ENCODE data around the gene BZW2. TPM values are rescaled to one million over a fixed set of nuclear protein-coding genes. Genes with fewer than 3 reads are reported as not detected.
A peak's percentile ranks its signal among the peaks of the same experiment; 100 is the strongest.
"Not testable (repeated sequence)": the region's sequence is repeated elsewhere in the genome, so short reads cannot be mapped to it uniquely, and the experiment has no call there.

BZW2 gene
- polyA plus RNA-seq, 4 donors = 52.5 to 86.0 (median 73.3) TPM

DNA sequence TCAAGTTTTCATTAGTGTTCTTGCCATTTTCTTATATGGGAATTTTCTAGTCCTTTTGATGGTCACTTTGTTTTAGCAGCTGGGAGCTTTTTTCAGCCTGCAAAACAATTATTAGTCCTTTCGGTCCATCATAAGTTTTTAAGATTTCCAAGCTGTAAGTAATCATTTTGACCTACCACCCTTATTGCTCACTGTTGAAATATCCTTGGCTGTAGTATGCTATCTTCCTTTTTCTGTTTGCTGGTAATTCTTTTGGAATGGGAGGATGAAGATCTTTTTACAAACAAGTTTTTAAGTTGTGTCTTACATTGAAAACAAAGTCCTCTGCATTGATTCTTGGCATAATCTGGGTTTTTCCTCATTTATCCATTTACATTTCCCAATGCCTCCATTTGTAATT is 24.0 kb downstream of the BZW2 start:
- DNase-seq (ENCODE audit: low read depth in 4 of 4, low spot score in 3 of 4) = no peak

DNA sequence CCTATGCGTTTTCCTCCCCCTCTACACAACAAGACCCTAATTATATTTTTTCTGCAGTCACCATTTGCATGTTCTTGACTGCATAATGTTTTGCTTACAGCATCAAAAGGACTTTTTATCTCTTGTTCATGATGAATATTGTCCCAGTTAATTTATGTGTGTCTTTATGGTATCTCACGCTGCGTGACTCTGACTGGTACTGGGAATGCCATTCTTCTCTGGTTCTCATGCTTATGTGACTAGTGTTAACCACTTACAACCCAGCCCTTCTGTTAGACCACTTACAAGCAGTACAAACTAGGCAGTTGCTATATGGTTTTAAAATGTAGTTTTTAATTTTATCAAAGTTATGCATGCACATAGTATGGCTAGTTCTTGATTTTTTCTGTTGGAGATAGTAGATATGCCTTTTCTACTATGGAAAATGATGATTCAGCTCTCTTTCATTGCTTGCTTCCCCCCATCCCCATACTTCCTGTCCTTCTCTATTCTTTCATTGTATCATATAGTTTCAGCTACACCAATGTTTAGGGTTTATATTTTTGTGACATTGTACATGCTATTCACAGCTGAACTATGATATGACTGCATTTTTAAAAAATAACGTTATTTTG is 24.9 kb downstream of the BZW2 start:
- no peak for DNase-seq (ENCODE audit: low read depth in 4 of 4, low spot score in 3 of 4)

DNA sequence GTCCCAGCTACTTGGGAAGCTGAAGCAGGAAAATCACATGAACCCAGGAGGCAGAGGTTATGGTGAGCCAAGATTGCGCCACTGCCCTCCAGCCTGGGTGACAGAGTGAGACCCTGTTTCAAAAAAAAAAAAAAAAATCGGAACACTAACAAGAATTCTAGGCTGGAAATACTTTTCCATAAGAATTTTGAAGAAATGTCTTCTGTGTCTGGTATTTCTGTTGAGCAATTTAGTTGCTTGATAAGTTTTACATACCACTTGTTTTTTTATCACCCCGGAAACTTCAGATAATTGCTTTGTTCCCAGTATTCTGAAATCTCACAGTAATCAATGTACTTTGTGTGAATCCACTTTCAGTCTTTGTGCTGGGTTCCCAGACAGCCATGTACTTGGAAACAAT is 25.8 kb downstream of the BZW2 start:
- no peak for DNase-seq (ENCODE audit: low read depth in 4 of 4, low spot score in 3 of 4)

DNA sequence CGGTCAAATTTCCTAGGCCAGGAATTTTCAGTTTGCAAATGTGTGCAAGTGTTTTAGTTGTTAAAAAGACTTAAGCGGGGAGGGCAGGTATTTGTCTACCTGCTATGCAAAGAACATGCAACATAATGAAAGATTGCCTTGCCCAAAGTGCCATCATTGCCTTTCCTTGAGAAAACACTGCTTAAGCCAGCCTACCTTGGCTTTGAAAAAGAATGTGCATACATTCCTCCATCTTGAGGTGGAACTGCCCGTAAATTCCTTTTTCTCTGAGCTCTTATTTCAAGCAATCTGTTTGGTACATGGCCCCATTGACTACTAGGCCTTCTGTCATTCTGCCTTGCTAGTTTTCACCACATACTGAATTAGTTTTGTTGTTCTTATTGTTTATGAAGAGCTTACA is 29.3 kb downstream of the BZW2 start:
- no peak for DNase-seq (ENCODE audit: low read depth in 4 of 4, low spot score in 3 of 4)

DNA sequence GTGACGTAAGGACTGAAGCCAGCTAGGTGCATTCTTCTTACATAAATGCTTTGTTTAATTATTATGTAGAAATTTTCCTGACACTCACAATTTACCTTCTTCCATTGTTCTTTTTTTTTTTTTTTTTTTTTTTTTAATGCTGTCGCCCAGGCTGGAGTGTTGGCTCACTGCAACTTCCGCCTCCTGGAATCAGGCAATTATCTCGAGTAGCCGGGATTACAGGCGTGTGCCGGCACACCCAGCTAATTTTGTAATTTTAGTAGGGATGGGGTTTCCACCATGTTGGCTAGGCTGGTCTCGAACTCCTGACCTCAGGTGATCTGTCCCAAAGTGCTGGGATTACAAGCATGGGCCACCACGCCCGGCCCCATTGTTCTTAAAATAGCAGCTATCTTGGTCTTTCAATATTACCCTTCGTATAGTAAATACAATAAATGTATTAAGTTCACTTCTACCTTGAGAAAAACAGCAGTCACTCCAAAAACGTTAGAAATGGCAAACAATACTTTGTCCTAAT is 32.1 kb downstream of the BZW2 start:
- no peak for DNase-seq (ENCODE audit: low read depth in 4 of 4, low spot score in 3 of 4)

DNA sequence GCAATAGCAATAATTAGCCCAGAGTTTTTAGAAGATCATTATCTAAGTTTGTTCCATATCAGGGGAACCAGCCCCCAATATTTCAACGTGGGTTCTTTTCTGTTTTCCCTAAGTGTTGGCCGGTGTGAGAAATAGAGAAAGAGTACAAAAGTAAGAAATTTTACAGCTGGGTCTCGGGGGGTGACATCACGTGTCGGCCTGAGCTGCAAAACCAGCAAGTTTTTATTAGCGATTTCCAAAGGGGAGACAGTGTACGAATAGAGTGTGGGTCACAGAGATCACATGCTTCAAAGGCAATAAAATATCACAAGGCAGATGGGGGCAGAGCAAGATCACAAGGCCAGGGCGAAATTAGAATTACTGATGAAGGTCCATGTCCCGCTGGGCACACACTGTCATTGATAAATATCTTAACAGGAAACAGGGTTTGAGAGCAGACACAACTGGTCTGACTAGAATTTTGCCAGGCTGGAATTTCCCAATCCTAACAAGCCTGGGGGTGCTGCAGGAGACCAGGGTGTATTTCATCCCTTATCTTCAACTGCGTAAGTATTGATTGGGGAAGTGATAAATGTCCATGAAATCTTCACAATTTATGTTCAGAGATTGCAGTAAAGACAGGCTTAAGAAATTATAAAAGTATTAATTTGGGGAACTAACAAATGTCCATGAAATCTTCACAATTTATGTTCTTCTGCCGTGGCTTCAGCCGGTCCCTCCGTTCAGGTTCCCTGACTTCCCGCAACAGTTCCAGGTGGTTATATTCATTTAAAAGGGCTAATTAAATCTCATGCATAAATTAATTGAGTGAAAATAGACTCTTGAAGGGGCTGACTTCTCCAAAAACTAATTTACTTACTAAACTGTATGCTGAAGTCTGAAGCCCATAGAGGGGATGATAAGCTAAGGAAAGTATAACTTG is 32.9 kb downstream of the BZW2 start:
- DNase-seq (ENCODE audit: low read depth in 4 of 4, low spot score in 3 of 4) = not testable (repeated sequence)

DNA sequence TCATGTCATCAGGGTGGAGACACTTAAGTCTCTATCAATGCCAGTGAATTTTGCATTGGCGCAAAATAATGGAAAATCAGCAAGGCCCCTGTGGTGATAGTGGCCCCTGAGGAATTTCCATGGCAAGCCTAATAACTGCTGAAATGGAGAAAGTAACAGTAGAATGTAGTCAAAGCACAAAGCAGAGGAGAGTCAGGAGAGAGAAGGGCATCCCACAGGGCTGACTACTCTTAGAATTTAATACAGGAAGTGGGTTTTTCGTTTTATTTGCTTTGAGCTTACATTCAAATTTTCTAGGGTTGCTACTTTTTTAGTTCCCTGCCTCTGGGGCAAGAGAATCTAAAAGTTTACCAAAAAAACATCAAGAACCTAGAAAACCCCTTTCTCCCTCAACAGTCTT is 39.0 kb downstream of the BZW2 start:
- no peak for DNase-seq (ENCODE audit: low read depth in 4 of 4, low spot score in 3 of 4)

DNA sequence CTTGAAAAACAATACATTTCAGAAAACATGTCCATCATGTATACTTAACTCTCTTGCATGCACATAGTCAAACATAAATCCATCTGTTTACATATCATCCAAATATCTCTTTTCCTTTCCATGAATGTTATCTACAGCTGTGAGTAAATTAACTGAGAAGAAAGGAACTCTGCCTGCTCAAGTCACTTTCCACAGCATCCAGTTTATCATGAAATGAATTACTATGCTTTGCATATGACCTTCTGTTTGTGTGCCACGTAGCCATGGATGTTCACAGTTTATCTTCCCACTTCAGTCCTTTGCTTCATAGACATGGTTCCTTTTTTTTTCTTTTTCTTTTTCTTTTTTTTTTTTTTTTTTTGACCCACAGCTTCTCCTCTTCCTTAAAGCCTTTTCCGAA is 39.6 kb downstream of the BZW2 start:
- DNase-seq (ENCODE audit: low read depth in 4 of 4, low spot score in 3 of 4) = no peak

DNA sequence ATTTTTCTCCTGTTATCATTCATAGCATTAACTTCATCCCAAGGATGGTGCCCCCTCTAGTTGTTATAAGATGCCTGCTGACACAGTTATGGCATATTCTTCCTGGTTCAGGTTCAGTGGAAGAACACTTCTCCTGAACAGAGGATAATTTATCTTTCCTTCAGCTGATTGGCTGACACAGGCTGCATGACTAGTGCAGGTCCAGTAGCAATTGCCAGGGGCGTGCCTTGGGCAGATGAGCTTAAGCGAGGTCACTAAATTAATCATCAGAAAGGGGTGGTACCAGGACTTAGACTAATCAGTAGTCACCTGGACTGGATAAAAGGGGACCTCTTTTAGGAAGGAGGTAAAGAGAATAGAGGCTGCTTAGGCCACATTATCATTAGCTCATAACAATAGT is 42.3 kb downstream of the BZW2 start:
- DNase-seq (ENCODE audit: low read depth in 4 of 4, low spot score in 3 of 4) = no peak

DNA sequence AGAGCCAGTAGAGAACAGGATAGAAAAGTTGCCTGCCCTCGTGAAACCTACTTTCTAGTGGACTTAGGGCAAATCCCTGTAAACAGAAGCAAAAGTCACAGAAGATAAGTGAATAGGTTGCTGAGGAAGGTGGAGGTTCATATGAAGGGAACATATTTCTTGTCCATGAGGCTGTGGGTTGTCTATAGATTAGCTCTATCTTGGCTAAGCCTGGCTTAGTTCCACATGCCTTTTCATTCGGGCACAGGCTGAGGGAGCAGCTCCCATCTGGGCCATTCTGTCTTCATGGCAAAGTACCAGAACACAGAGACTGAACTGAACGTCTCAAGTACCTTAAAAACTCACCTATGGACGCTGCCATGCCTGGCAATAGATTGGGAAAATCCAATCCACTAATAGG is 45.3 kb downstream of the BZW2 start:
- DNase-seq (ENCODE audit: low read depth in 4 of 4, low spot score in 3 of 4) = no peak

DNA sequence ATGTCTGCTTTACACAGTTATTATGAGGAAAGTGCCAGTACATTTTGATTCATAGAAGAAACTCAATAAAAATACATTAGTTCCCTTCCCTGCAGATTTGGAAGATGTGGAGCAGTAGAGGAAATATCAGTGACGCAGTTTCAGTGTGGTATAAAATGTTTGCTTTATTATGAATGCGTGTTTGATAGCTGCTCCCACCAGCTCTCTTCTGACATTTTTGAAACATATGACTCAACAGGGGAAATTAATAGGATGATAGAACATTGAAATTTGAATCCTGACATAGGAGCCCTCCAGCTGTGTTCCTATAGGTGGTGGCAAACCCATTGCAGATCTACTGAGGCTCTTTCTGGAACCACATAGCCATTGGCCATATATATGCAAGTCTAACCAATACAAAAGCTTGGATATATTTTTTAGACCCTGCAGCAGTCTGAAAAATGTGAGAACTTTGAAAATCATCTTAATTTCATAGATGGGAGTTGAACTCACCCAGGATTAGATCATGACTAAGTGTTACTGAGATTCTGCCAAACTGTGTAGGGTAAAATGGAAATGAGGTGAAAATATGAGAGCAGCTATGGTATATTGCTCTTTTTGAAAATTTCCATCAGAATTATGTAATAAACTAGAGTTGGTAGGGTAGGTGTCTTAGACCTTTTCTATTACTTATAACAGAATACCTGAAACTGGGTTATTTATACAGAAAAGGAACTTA is 47.8 kb downstream of the BZW2 start:
- no peak for DNase-seq (ENCODE audit: low read depth in 4 of 4, low spot score in 3 of 4)

DNA sequence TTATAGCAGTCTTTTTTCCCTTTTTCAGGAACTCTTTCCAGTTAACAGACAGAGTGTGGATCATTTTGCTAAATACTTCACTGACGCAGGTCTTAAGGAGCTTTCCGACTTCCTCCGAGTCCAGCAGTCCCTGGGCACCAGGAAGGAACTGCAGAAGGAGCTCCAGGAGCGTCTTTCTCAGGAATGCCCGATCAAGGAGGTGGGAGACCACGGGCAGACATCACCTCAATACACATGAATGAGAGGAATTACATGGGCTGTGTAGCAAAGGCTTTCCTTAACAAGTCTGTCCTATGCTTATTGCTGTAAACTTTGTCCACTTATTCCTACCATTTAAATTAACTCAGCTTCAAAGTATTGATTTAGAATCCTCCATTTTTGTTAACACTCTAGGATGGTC is 48.8 kb downstream of the BZW2 start:
- DNase-seq (ENCODE audit: low read depth in 4 of 4, low spot score in 3 of 4) = no peak

DNA sequence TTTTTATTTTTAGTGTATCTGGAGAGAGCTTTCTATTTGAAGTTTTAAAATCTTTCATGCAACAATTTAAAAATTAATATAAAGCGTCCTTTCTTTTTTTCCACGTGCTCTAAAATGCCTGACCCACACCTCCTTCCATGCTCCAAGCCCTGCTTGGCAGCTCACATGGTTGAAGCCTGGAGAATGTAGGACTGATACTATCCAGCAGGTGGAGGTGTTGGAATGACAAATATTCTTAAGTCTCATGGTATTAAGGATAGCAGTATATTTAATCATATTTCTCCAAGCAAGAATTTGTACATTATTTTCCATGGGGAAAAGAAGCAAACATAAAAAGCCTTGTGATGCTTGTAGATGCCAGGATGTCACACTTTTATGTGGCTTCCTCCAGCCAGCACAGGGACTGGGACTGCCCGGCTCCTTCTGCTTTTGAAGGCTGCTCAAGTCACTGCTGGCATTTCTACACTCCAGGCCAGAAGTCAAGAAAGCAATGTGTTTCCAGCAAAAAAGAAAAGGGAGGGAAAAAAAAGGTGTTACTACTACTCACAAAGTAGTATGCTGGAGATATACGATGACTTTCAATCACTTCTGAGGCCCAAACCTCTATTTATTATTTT is 49.7 kb downstream of the BZW2 start:
- peak in 2 of 4 donors; percentile 14 to 27 for DNase-seq (ENCODE audit: low read depth in 4 of 4, low spot score in 3 of 4)

DNA sequence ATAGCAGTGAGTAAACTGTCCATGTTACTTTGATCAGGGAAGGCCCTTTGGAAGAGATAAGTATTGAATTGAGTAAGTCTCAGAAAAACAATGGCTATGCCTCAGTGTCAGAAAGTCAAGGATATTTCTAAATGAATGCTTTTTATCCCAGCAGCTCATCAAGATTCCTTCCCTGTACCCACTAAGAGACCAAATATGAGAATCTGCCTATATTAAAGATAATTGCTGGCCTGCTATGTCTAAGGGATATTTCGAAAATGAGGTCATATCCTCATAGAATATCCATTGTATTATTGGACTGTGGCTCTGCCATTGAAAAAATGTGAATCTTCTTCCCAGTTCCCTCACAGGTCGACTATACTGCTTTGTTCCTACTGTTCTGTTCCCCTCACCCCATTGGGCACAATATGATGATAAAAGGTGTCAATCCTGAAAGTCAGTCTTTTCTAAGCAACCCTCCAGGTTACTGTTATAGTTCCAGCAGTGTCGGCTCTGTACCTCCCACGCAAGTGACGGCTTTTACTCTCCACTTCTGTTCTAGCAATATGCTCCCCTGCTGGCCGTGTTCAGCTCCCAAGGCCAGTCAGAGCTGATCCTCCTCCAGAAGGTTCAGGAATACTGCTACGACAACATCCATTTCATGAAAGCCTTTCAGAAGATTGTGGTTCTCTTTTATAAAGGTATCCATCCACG is 51.7 kb downstream of the BZW2 start:
- DNase-seq (ENCODE audit: low read depth in 4 of 4, low spot score in 3 of 4) = no peak

DNA sequence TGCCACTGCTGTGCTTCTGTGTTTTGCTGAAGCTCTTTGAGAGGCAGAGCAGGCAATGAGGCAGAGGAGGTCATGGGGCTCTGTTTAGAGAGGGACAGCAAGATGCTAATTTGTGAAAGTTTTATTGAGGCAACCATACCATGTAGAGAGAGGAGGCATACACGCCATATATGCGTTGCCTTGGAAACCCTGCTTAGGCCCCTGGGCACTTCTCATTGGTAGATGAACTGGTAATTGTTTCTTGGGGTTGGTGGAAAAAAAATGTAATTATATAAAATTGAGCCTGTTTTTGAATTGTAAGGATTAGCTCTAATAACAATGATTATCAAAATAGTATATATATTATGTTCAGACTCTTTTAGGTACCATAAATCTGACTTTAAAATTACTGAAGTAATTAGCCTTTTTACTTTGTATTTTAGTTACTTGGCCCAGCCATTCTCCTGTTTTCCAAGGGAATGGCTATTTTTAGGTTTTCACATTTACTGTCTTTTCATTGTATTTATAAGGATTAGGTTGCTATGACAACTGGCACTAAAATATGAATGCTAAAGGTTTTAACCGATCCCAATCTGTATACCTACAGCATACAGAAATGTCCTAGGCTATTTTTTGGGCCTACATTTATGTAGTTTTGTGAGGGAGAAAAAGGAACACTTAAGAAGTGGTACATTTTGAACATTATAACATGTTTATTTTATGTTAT is 52.4 kb downstream of the BZW2 start:
- DNase-seq (ENCODE audit: low read depth in 4 of 4, low spot score in 3 of 4) = no peak

DNA sequence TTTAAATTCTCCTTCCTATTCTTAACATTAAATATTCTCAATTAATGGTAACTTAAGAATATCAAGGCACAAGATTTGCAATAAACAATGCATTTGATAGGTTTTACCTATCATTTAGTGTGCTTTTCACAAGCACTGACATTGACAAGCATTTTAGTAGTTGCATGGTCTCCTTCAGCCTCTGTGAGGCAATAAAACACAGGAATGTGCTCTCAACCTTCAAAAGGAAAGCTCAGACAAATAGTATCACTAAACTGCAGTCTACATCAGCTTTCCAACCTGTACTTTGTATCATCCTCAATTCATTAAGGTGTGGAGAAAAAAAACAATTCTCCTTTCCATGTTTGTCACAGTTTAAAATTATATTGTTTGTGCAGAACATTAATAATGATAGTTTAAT is 56.5 kb downstream of the BZW2 start:
- DNase-seq (ENCODE audit: low read depth in 4 of 4, low spot score in 3 of 4) = no peak

DNA sequence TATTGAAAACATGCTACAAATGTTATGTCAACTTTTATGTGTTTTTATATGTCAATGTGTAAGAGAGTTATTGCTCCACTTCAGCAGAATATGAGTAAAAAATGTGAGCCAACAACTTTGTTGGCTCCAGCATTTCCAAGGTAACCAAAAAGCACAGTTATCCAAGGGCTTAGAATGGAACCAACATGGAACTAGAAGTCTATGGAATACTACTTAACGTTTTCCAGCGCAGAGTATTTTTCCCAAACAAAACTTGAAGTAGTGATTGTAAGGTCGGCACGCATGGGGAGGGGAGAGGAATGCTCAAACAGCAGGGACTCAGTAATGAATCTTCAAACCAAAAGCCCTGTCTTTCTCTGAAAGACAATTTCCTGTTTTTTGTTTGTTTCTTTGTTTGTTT is 62.5 kb downstream of the BZW2 start:
- DNase-seq (ENCODE audit: low read depth in 4 of 4, low spot score in 3 of 4) = no peak

DNA sequence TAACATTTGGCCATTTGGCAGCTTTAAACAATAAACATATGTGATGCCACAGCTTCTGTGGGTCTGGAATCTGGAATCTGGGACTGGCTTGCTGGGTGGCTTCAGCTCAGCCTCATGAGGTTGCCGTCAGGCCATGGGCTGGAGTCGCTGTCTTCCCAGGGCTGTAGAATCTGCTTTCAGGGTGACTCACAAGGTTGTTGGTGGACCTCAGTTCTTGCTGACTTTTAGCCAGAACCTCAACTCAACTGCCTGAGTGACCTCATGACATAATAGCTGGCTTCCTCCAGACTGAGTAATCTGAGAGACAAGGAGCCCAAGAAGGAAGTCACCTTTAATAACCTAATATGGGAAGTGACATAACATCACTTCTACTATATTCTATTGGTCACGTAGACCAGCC is 63.0 kb downstream of the BZW2 start:
- no peak for DNase-seq (ENCODE audit: low read depth in 4 of 4, low spot score in 3 of 4)

DNA sequence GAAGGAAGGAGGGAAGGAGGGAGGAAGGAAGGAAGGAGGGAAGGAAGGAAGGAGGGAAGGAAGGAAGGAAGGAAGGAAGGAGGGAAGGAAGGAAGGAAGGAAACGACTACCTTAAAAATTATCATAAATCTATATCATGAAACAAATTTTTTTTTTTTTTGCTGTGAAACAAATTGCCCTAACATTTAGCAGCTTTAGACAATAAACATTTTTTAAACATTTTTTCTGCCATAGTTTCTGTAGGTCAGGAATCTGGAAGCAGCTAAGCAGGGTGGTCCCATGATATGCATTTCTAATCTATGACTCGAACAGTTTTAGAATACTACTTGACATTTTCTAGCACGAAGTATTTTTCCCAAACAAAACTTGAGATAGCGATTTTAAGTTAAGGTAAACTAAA is 64.7 kb downstream of the BZW2 start:
- no peak for DNase-seq (ENCODE audit: low read depth in 4 of 4, low spot score in 3 of 4)

DNA sequence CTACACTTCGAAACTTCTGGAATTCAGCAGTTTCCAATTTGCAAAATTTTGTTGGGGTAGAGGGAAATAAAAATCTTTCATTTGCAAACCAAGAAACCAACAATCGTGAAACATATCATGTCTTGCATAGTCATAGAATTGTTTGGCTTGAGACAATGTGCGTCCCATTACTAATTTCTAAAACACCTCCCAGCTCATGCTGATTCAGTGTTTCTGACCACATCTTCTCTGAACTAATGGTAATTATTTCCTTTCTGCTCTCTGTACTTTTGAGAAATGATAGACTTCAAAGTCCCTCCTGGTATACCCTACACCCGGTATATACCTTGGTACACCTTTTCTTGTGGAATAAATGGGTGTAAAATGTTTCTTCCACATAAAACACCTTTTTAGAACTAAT is 65.7 kb downstream of the BZW2 start:
- no peak for DNase-seq (ENCODE audit: low read depth in 4 of 4, low spot score in 3 of 4)
